Esophagus muscularis mucosa (tissue), 3 donors: Measurements from ENCODE around the gene MYO7B.

Source experiments
- CTCF ChIP-seq, 3 experiments: fragments of 200-600 bp in 2 of 3; fragments of 450-650 bp in 1 of 3; sonication (generic) in 2 of 3; IDR thresholded peaks; one replicate each; pipeline ENCODE4 v1.5.1; 2017 to 2019; ENCODE audit warnings: antibody characterized with exemption in 3 of 3, mild to moderate bottlenecking in 2 of 3, moderate library complexity in 1 of 3
- POLR2A ChIP-seq: fragments of 450-650 bp; IDR thresholded peaks from one replicate; pipeline ENCODE4 v1.6.1; 2017; ENCODE audit warnings: antibody characterized with exemption, moderate library complexity, mild to moderate bottlenecking, low read depth

GRCh38 chr2:127607399-127607908, 72.0 kb downstream of the MYO7B start:
- no peak for TF ChIP-seq POLR2A
- no peak for TF ChIP-seq CTCF (IDR thresholded peaks at IDR 0.05)
